Keratinocyte (primary cell): ENCODE measurements around the gene SULT1A1. TPM values are rescaled to one million over a fixed set of nuclear protein-coding genes. Genes with fewer than 3 reads are reported as not detected.

Source experiments
- DNase-seq: peaks from one replicate; pipeline ENCODE4 v3.0.0-alpha.2; 2011; ENCODE audit warnings: low read depth, missing footprints, low spot score
- FAIRE-seq: peaks from 2 replicates; lab custom pipeline; 2011; peaks lifted over from hg19 to GRCh38; lab: Jason Lieb, UNC
- H2AFZ ChIP-seq: 2 replicates; pipeline ENCODE4 v1.6.0; 2012; ENCODE audit warnings: low read length, control low read depth, inconsistent platforms; ENCODE audit not compliant: control insufficient read depth
- H3K27ac ChIP-seq: 2 replicates; pipeline ENCODE4 v1.5.1; 2011; ENCODE audit warnings: low read length; ENCODE audit not compliant: control insufficient read depth, insufficient read depth
- H3K27me3 ChIP-seq: 3 replicates; pipeline ENCODE4 v1.6.0; 2011; ENCODE audit warnings: low read length; ENCODE audit not compliant: control insufficient read depth, insufficient read depth; ENCODE audit errors: extremely low read depth
- H3K36me3 ChIP-seq, 2 experiments: 2 replicates in 1 of 2; 3 replicates in 1 of 2; pipeline ENCODE4 v1.5.1; 2011; ENCODE audit warnings: low read length in 2 of 2, mild to moderate bottlenecking in 1 of 2; ENCODE audit not compliant: control insufficient read depth in 2 of 2, insufficient read depth in 2 of 2; ENCODE audit errors: extremely low read depth in 1 of 2
- H3K4me1 ChIP-seq: 3 replicates; pipeline ENCODE4 v1.5.1; 2011; ENCODE audit warnings: low read length; ENCODE audit not compliant: control insufficient read depth, insufficient read depth; ENCODE audit errors: extremely low read depth
- H3K4me2 ChIP-seq: 3 replicates; pipeline ENCODE4 v1.6.0; 2011; ENCODE audit warnings: low read depth, low read length; ENCODE audit not compliant: control insufficient read depth, insufficient read depth; ENCODE audit errors: extremely low read depth
- H3K4me3 ChIP-seq, 3 experiments: fragments of 200-600 bp in 1 of 3; sonication (generic) in 1 of 3; 2 replicates in 2 of 3; 3 replicates in 1 of 3; pipeline ENCODE4 v1.5.1; 2011 to 2016; ENCODE audit warnings: low read length in 3 of 3, mild to moderate bottlenecking in 3 of 3, control low read depth in 2 of 3, inconsistent platforms in 1 of 3, low read depth in 1 of 3, mixed read lengths in 1 of 3, mixed run types in 1 of 3, moderate library complexity in 1 of 3; ENCODE audit not compliant: control insufficient read depth in 2 of 3, insufficient read depth in 2 of 3; ENCODE audit errors: extremely low read depth in 1 of 3
- H3K79me2 ChIP-seq: 2 replicates; pipeline ENCODE4 v1.6.0; 2012; ENCODE audit warnings: low read length; ENCODE audit not compliant: control insufficient read depth, insufficient read depth
- H3K9ac ChIP-seq: 3 replicates; pipeline ENCODE4 v1.6.0; 2011; ENCODE audit warnings: low read length; ENCODE audit not compliant: control insufficient read depth, insufficient read depth; ENCODE audit errors: extremely low read depth
- H3K9me1 ChIP-seq: 3 replicates; pipeline ENCODE4 v1.6.0; 2011; ENCODE audit warnings: low read length; ENCODE audit not compliant: control insufficient read depth, insufficient read depth; ENCODE audit errors: extremely low read depth
- H3K9me3 ChIP-seq: 2 replicates; pipeline ENCODE4 v1.5.1; 2012; ENCODE audit warnings: low read depth, low read length; ENCODE audit not compliant: control insufficient read depth
- H4K20me1 ChIP-seq: 3 replicates; pipeline ENCODE4 v1.6.0; 2011; ENCODE audit warnings: low read length; ENCODE audit not compliant: control insufficient read depth, insufficient read depth; ENCODE audit errors: extremely low read depth
- EZH2 ChIP-seq: IDR thresholded peaks from one replicate; pipeline ENCODE4 v1.6.1; 2012; ENCODE audit warnings: inconsistent platforms, mild to moderate bottlenecking, low read length, moderate library complexity
- dilution Hi-C: fragments of 300-500 bp; cut with MboI; formaldehyde crosslinking; loops from one replicate; pipeline ENCODE4 v1.7.0; 2020; ENCODE audit warnings: low sequenced_read_pairs; ENCODE audit not compliant: extremely low pct_ligation_motif_present
- polyA plus RNA-seq, 5 experiments: library from polyadenylated mRNA; depleted of rRNA in 3 of 5; stranded (reverse) in 3 of 5; stranded (forward) in 1 of 5; unstranded in 1 of 5; fragments of >200 nt; gene quantifications; 1 replicate in 1 of 5; 2 replicates in 3 of 5; 3 replicates in 1 of 5; pipeline versions ENCODE4 v1.2.1 to v1.2.3, GENCODE V29; 2011 to 2012; ENCODE audit warnings: missing spikeins in 2 of 5, low read depth in 1 of 5, low replicate concordance in 1 of 5
- TF ChIP-seq, protein P1 (sequence below), 3 experiments: IDR thresholded peaks in 1 of 3; conservative IDR thresholded peaks in 1 of 3; optimal IDR thresholded peaks in 1 of 3; 2 replicates in 2 of 3; 3 replicates in 1 of 3; pipeline versions ENCODE3 to v1.5.1; 2011; ENCODE audit warnings: low read length in 3 of 3, mild to moderate bottlenecking in 3 of 3, moderate library complexity in 2 of 3, control low read depth in 1 of 3, inconsistent platforms in 1 of 3; ENCODE audit not compliant: insufficient read depth in 2 of 3; ENCODE audit errors: extremely low read depth in 1 of 3

The SULT1A1 gene
- polyA plus RNA-seq, 1 donor (not counting 4 experiments of a cell fraction or from before 2014, with no cell fraction given), result 1.6 TPM

DNA sequence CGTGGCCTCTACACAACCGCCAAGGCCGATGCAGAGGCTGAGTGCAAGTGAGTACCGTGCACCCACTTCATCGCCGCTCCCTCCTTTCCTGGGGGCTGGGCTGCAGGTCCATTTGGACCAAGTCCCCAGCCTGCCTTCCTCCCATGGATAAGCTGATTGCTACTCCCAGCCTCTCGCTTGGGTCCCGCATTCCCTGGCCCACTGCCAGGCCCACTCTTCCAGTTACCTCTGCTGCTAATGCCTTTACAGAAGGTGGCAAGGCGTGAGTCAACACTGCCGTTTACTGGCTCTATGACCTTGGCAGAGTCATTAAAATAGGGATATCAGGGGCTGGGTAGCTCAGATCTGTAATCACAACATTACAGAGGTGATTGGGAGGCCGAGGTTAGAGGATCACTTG, 24.2 kb downstream of the SULT1A1 start:
- no peak overlapping the region for H3K27ac ChIP-seq
- H3K9me3 ChIP-seq, result no peaks in the 10 kb centered on the region
- H4K20me1 ChIP-seq, result no peaks in the 10 kb centered on the region

DNA sequence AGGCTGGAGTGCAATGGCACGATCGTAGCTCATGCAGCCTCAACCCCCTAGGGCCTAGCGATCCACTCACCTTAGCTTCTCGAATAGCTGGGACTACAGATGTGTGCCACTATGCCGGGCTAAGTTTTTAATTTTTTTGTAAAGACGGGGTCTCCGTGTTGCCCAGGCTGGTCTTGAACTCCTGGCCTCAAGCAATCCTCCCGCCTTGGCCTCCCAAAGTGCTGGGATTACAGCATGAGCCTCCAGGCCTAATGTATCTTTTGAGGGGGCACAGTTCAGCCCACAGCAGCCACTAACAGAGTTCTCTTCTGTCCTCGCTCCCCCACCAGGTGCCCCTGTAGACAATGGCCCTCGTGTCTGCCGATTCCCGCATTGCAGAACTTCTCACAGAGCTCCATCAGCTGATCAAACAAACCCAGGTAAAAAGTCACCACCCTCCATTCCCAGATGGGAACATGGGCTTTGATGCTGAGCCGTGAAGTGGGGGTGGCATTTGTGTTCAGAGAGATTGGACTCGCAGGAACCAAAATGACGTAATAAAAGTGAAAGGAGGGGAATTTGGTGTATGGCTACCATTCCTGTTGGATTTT, 29.0 kb downstream of the SULT1A1 start:
- no peaks in the 10 kb centered on the region for H3K9me1 ChIP-seq
- no peak for DNase-seq
- H3K27ac ChIP-seq, result no peak overlapping the region
- H3K79me2 ChIP-seq, result no peaks in the 10 kb centered on the region
- no peaks in the 10 kb centered on the region for H3K9me3 ChIP-seq
- H3K4me1 ChIP-seq, result no peaks in the 10 kb centered on the region
- no peak overlapping the region for H3K9ac ChIP-seq
- dilution Hi-C loops, result no loop called here
- H3K27me3 ChIP-seq, result no peaks in the 10 kb centered on the region
- no peak overlapping the region for H2AFZ ChIP-seq
- no peak overlapping the region for H3K4me3 ChIP-seq
- no peak overlapping the region for H3K4me2 ChIP-seq
- H4K20me1 ChIP-seq, result no peaks in the 10 kb centered on the region
- no peak for FAIRE-seq
- no peak for TF ChIP-seq EZH2
- TF ChIP-seq, protein P1, sequence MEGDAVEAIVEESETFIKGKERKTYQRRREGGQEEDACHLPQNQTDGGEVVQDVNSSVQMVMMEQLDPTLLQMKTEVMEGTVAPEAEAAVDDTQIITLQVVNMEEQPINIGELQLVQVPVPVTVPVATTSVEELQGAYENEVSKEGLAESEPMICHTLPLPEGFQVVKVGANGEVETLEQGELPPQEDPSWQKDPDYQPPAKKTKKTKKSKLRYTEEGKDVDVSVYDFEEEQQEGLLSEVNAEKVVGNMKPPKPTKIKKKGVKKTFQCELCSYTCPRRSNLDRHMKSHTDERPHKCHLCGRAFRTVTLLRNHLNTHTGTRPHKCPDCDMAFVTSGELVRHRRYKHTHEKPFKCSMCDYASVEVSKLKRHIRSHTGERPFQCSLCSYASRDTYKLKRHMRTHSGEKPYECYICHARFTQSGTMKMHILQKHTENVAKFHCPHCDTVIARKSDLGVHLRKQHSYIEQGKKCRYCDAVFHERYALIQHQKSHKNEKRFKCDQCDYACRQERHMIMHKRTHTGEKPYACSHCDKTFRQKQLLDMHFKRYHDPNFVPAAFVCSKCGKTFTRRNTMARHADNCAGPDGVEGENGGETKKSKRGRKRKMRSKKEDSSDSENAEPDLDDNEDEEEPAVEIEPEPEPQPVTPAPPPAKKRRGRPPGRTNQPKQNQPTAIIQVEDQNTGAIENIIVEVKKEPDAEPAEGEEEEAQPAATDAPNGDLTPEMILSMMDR (optimal IDR thresholded peaks at IDR 0.05 in 1 of 3, IDR thresholded peaks at IDR 0.05 in 1 of 3, conservative IDR thresholded peaks at IDR 0.05 in 1 of 3; ENCODE audit: extremely low read depth in 1 of 3, insufficient read depth in 2 of 3, low read length in 3 of 3), result no peak
- peaks cover 2 to 7% of the 10 kb centered on the region in 2 experiments for H3K36me3 ChIP-seq

More for the DNA sequence above, 24.2 kb downstream of the SULT1A1 start:
- TF ChIP-seq, protein P1 (optimal IDR thresholded peaks at IDR 0.05 in 1 of 3, IDR thresholded peaks at IDR 0.05 in 1 of 3, conservative IDR thresholded peaks at IDR 0.05 in 1 of 3; ENCODE audit: extremely low read depth in 1 of 3, insufficient read depth in 2 of 3, low read length in 3 of 3), result no peak
- TF ChIP-seq EZH2, result no peak
- H2AFZ ChIP-seq, result no peak overlapping the region
- no peaks in the 10 kb centered on the region for H3K9me1 ChIP-seq
- peaks cover 6% of the 10 kb centered on the region for H3K4me1 ChIP-seq
- DNase-seq, result no peak
- H3K27me3 ChIP-seq, result no peaks in the 10 kb centered on the region
- no peak overlapping the region for H3K4me2 ChIP-seq
- FAIRE-seq, result no peak
- dilution Hi-C loops, result no loop called here
- H3K9ac ChIP-seq, result no peak overlapping the region
- H3K36me3 ChIP-seq, result peaks cover 7% of the 10 kb centered on the region in 2 experiments
- H3K4me3 ChIP-seq, result no peak overlapping the region
- H3K79me2 ChIP-seq, result no peaks in the 10 kb centered on the region
